Left cardiac atrium (tissue), 4 donors: ENCODE results near the gene GNG7. TPM values are rescaled to one million over a fixed set of nuclear protein-coding genes. Genes with fewer than 3 reads are reported as not detected.

Source experiments
- ATAC-seq, 2 donors: fragments of 200-7000 bp; cut with Tn5 transposase; one replicate each; pipeline ENCODE4 v1.9.1; 2020; ENCODE audit warnings: mild to moderate bottlenecking in 2 of 2, moderate library complexity in 2 of 2
- DNase-seq: peaks from one replicate; pipeline ENCODE4 v3.0.0-alpha.2; 2020
- intact Hi-C, 2 donors: fragments of 100-400 bp; cut with DNase I; formaldehyde crosslinking; loops; one replicate each; pipeline versions ENCODE4 v1.14.1 to v1.15.1; 2022 to 2023
- long read RNA-seq: library from polyadenylated mRNA; unstranded; transcript quantifications from one replicate; pipeline ENCODE4 v2.0.0, GENCODE V29; 2021
- total RNA-seq, 2 donors: library from RNA; stranded (reverse); fragmentation: NEBNext Ultra II Directional; extraction: Animal tissue kit (Norgen Biotek cat#: 25700); gene quantifications; one replicate each; pipeline ENCODE4 v1.2.1, GENCODE V29; 2021
- donor health status: DM: no; HTN: yes; CAD: no.
- donor health status: DM: no; HTN: yes; CAD: no; lungs with severe emphysema.
- donor health status: DM: yes; HTN: yes; CAD: no.
- donor health status: Dilated cardiomyopathy.

The GNG7 gene
- total RNA-seq = 10 to 100 TPM; 19.8 to 45.9 TPM
- long read RNA-seq, full-length matches to known transcripts = 18 of 60 reads
- long read RNA-seq, partial matches to known transcripts = 0 of 60 reads
- long read RNA-seq, other reads (novel, unspliced or antisense) = 42 of 60 reads

GRCh38 chr19:2702170-2703076 is at the start of gene GNG7:
Gene GNG7 (minus strand): TSS chr19:2702694. CDS start chr19:2520688, 182,006 bp downstream.
- peak; percentile 100 for ATAC-seq
- peak; percentile 94 for DNase-seq
- intact Hi-C loops = no loop called here

DNA sequence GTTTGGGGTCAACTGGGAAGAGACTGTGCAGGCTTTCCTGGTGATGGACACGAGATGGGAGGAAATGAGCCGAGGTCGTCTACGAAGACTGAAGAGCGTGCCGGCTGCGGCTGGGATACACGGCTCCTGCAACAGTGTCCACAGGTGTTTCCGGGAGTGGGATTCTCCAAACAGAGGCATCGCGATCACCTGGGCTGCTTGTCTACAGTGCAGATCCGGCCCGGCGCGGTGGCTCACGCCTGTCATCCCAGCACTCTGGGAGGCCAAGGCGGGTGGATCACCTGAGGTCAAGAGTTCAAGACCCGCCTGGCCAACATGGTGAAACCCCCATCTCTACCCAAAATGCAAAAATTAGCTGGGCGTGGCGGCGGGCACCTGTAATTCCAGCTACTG is 48.9 kb upstream of the GNG7 start:
- no peak for ATAC-seq
- DNase-seq = no peak
- intact Hi-C loops = loop anchor here in 1 of 2 donors (5.0 kb wide), 1 partner anchor 99 kb away; no protein-coding TSS in a partner anchor

DNA sequence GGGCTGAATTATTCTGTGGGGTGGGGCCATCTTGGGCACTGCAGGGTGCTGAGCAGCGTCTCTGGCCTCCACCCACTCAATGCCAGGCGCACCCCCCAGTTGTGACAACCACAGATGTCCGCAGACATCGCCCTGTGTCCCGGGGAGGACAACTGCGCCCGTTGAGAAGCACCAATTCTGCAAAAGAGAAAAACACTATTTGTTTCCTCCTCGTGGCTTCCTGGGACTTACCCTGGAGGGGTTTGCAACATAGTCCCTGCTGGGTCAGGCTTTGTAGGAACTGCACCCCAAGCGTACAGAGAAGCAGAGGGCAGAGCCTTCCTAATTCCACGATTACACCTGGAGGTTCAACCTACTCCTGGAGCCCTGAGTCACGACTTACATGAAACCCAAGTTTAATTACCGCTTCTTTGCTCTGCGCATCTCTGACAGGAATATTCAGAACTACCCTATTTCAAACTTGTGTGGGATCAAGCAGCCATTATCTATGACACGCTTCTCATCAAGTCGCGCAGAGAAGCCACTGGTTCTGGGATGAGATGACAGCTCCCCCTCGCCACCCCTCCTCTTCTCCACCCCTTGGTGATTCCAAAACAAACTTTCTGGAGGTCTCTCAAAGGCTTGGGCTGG is 48.4 kb upstream of the GNG7 start:
- ATAC-seq = no peak
- intact Hi-C loops = loop anchor here in 1 of 2 donors (5.0 kb wide), 1 partner anchor 99 kb away; no protein-coding TSS in a partner anchor
- no peak for DNase-seq

DNA sequence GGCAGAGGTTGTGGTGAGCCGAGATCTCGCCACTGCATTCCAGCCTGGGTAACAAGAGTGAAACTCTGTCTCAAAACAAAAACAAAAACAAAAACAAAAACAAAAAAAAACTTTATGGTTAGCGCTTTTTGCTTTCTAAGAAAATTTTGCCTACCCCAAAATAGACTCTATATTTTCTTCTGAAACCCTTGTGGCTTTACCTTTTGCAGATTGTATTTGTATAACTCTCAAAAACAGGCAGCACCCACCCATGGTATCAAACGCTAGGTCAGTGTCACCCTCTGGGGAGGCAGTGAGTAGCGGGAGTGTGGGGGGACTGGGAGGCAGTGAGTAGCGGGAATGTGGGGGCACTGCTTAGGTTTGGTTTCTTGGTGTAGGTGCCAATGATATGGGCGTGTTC is 44.9 kb upstream of the GNG7 start:
- intact Hi-C loops = no loop called here
- no peak for DNase-seq
- no peak for ATAC-seq

DNA sequence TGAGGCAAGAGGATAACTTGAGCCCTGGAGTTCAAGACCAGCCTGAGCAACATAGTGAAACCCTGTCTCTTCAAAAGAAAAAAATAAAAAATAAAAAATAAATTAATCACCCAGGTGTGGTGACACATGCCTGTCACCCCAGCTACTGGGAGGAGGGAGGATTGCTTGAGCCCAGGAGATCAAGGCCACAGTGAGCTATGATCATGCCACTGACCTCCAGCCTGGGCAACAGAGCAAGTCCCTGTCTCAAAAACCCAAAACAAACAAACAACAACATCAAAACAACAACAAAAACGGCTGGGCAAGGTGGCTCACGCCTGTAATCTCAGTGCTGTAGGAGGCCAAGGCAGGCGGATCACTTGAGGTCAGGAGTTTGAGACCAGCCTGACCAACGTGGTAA is 41.6 kb upstream of the GNG7 start:
- DNase-seq = no peak
- intact Hi-C loops = no loop called here
- no peak for ATAC-seq

DNA sequence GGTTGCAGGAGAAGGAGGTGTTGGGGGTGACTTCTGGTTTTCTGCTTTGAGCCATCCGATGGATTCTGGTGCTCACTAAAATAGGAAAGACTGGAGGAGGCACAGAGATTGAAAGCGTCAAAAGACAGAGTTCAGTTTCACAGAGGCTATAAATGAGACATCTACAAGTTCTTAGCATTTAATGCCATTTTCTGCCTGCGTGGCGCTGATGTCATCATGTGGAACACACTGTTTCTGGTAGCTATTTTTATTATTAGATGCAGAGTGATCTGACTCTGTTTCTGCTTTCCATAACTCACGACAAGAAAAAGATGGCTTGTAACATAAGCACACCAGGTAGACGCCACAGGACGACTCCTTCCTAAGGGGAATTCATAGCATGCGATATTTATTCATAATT is 40.6 kb upstream of the GNG7 start:
- intact Hi-C loops = no loop called here
- DNase-seq (no peak), ATAC-seq (no peak)

GRCh38 chr19:2740314-2740656 is 37.8 kb upstream of the GNG7 start:
- intact Hi-C loops = no loop called here
- ATAC-seq = no peak
- no peak for DNase-seq

DNA sequence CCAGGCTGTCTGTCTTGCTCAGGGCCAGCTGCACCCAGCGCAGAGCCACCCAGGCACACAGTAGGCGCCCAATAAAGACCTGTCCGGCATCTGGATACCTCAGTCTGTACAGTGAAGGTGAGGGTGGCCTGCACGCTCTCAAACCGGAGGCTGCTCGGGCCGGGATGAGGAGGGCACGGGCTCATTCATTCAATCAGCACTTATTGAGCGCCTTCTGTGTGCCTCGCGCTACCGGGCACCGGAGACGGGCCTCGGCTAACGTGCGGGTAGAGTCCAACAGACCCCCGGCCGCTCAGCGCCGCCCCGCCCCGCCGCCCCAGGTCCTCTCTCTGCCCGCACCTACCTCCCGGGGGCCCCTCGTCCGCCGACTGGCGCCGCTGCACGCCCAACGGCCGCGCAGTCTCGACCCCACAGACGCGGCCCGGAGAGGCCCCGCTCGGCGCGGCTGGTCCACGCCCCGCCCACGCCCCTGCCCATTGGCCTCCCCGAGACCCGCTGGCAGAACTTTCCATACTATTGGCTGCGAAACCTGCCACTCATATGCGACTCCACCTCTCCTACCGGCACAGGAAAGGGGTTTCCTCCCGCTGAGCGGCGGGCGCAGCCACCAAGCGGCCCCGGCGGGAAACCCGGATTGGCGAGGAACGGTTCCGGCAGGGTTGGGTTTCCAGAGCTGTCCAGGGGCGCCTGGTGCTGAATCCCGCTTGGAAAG is 37.3 kb upstream of the GNG7 start, which contains the start of gene SLC39A3:
Gene SLC39A3, minus strand, starts transcription at position 416 of the 712 bp plus-strand sequence. CDS start 2,760 bp downstream, outside the sequence.
- intact Hi-C loops = no loop called here
- ATAC-seq (peak; percentile 100), DNase-seq (peak; percentile 98)

DNA sequence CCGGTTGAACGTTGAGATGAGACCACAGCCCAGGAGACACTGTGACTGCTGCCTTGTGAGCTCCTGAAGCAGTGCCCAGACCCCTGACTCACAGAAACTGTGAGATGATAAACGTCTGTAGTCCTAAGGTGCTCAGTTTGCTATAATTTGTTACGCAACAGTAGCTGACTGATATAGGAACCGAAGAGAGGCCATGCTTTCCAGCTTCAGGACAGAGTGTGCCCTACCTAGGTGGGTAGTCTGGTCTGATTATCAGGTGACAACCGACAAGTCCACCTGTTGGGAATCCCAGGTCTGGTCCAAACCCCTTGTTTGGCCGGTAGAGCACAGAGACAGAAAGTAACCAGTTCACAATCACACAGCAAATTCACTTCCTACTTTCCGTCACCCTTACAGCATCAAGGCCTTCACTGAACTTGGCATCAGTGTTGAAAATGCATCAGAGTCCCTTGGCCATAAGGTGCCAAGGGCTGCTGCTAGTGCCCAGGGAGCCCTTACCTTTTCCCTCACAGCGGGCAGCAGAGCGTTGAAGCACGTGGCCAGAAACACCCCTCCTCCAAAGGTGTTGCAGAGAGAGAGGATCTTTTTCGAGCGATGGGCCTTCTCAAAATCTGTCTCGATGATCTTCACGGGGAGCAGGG is 34.2 kb upstream of the GNG7 start:
- DNase-seq (no peak), ATAC-seq (no peak)
- intact Hi-C loops = no loop called here

DNA sequence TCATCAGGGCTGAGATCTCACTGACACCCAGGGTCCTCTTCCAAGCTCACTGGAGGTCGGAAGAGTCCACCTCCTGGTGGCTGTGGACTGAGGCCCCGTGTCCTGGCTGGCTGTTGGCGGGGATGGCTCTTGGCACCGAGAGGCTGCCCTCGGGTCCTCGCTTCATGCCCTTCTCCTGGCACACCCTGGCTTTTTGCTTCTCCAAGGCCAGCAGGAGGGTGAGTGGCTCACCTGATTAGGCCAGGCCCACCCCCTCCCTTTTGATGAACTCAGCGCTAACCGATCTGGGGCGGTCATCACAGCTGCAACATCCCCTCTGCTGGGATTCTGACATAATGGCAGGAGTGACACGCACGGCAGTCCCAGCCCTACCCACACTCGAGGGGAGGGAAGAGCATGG is 32.9 kb upstream of the GNG7 start:
- intact Hi-C loops = no loop called here
- DNase-seq = no peak
- ATAC-seq = no peak

- DNase-seq (no peak), ATAC-seq (no peak)
- intact Hi-C loops = no loop called here
Measured at GRCh38 chr19:2734589-2735288, 32.2 kb upstream of the GNG7 start.

- DNase-seq = no peak
- intact Hi-C loops = no loop called here
- peak in 1 of 2 donors; percentile 55 for ATAC-seq
Measured at GRCh38 chr19:2733930-2734588, 31.6 kb upstream of the GNG7 start.

- DNase-seq = no peak
- no peak for ATAC-seq
- intact Hi-C loops = no loop called here
Measured at GRCh38 chr19:2732883-2733282, 30.4 kb upstream of the GNG7 start.

GRCh38 chr19:2732157-2732725 is 29.7 kb upstream of the GNG7 start:
- intact Hi-C loops = no loop called here
- no peak for DNase-seq
- no peak for ATAC-seq

GRCh38 chr19:2731181-2731995 is 28.9 kb upstream of the GNG7 start:
- no peak for ATAC-seq
- DNase-seq = no peak
- intact Hi-C loops = no loop called here

- no peak for DNase-seq
- intact Hi-C loops = no loop called here
Measured at GRCh38 chr19:2729943-2730818, 27.7 kb upstream of the GNG7 start.

More at GRCh38 chr19:2729943-2730818, 27.7 kb upstream of the GNG7 start:
- no peak for ATAC-seq
